Measurements from ENCODE around the gene CAPN9. TPM values are rescaled to one million over a fixed set of nuclear protein-coding genes. Genes with fewer than 3 reads are reported as not detected.

The CAPN9 gene
- polyA plus RNA-seq, 1 donor (not counting 4 experiments of a cell fraction or from before 2014, with no cell fraction given), result not detected

DNA sequence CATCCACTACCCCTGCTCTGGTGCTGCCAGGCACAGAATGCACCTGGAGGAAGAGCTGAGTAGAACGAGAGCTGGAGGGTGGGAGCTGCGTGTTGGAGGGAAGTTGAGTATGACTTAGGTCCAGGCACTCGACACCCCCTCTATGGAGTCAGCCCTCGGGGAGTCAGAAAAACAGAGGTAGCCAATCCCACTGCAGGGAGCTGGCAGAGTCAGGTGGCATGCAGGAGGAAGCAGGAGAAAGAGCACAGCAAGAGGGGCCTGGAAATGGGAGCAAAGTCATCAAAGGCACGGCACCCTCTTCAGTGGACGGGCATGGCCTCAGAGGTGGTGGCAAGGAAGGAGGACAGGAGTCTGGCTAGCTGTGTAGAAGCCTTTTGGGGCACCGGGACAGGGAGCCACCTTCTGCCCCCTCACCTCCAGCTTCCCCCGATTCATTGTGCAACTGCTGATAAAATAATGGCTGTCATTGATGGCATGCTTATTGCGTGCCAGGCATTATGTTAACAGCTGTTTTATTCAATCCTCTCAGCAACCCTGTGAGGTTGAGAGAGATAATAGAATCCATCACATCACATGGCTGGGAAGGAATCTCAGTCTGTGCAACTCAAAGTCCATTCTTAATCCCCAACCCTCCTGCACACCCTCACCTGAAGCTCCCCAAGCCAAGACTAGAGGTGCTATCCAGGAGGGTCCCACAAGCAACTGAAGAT is 79.1 kb downstream of the CAPN9 start:
- dilution Hi-C loops (cut with MboI; ENCODE audit: extremely low pct_ligation_motif_present, low sequenced_read_pairs), result no loop called here
- Histone ChIP-seq H3K27ac (ENCODE audit: control insufficient read depth, insufficient read depth, low read length) (no peak overlapping the region), H3K4me2 (ENCODE audit: control insufficient read depth, extremely low read depth, insufficient read depth, low read depth, low read length) (no peak overlapping the region)

GRCh38 chr1:230827081-230827681 is 80.0 kb downstream of the CAPN9 start:
- Histone ChIP-seq H3K4me2 (ENCODE audit: control insufficient read depth, extremely low read depth, insufficient read depth, low read depth, low read length) (no peak overlapping the region), H3K27ac (ENCODE audit: control insufficient read depth, insufficient read depth, low read length) (no peak overlapping the region), H3K9me1 (ENCODE audit: control insufficient read depth, extremely low read depth, insufficient read depth, low read length) (no peaks in the 10 kb centered on the region), H3K36me3 (ENCODE audit: control insufficient read depth in 2 of 2, extremely low read depth in 1 of 2, insufficient read depth in 2 of 2, low read length in 2 of 2) (no peaks in the 10 kb centered on the region), H2AFZ (ENCODE audit: control insufficient read depth, low read length) (no peak overlapping the region), H3K4me3 (ENCODE audit: control insufficient read depth in 2 of 3, extremely low read depth in 1 of 3, insufficient read depth in 2 of 3, low read depth in 1 of 3, low read length in 3 of 3) (no peak overlapping the region), H3K9me3 (ENCODE audit: control insufficient read depth, low read depth, low read length) (no peaks in the 10 kb centered on the region), H4K20me1 (ENCODE audit: control insufficient read depth, extremely low read depth, insufficient read depth, low read length) (no peaks in the 10 kb centered on the region), H3K4me1 (ENCODE audit: control insufficient read depth, extremely low read depth, insufficient read depth, low read length) (peaks cover 4% of the 10 kb centered on the region), H3K27me3 (ENCODE audit: control insufficient read depth, extremely low read depth, insufficient read depth, low read length) (no peaks in the 10 kb centered on the region), H3K9ac (ENCODE audit: control insufficient read depth, extremely low read depth, insufficient read depth, low read length) (no peak overlapping the region), H3K79me2 (ENCODE audit: control insufficient read depth, insufficient read depth, low read length) (no peaks in the 10 kb centered on the region)
- TF ChIP-seq, protein P1, sequence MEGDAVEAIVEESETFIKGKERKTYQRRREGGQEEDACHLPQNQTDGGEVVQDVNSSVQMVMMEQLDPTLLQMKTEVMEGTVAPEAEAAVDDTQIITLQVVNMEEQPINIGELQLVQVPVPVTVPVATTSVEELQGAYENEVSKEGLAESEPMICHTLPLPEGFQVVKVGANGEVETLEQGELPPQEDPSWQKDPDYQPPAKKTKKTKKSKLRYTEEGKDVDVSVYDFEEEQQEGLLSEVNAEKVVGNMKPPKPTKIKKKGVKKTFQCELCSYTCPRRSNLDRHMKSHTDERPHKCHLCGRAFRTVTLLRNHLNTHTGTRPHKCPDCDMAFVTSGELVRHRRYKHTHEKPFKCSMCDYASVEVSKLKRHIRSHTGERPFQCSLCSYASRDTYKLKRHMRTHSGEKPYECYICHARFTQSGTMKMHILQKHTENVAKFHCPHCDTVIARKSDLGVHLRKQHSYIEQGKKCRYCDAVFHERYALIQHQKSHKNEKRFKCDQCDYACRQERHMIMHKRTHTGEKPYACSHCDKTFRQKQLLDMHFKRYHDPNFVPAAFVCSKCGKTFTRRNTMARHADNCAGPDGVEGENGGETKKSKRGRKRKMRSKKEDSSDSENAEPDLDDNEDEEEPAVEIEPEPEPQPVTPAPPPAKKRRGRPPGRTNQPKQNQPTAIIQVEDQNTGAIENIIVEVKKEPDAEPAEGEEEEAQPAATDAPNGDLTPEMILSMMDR (optimal IDR thresholded peaks at IDR 0.05 in 1 of 3, IDR thresholded peaks at IDR 0.05 in 1 of 3, conservative IDR thresholded peaks at IDR 0.05 in 1 of 3; ENCODE audit: extremely low read depth in 1 of 3, insufficient read depth in 2 of 3, low read length in 3 of 3), result no peak
- TF ChIP-seq EZH2 (IDR thresholded peaks at IDR 0.05; ENCODE audit: low read length), result no peak
- dilution Hi-C loops (cut with MboI; ENCODE audit: extremely low pct_ligation_motif_present, low sequenced_read_pairs), result no loop called here
- DNase-seq (ENCODE audit: low read depth, low spot score) (no peak), FAIRE-seq (no peak)

More for the DNA sequence above, 79.1 kb downstream of the CAPN9 start:
- Histone ChIP-seq H3K9me1 (ENCODE audit: control insufficient read depth, extremely low read depth, insufficient read depth, low read length) (no peaks in the 10 kb centered on the region), H3K36me3 (ENCODE audit: control insufficient read depth in 2 of 2, extremely low read depth in 1 of 2, insufficient read depth in 2 of 2, low read length in 2 of 2) (no peaks in the 10 kb centered on the region), H3K4me3 (ENCODE audit: control insufficient read depth in 2 of 3, extremely low read depth in 1 of 3, insufficient read depth in 2 of 3, low read depth in 1 of 3, low read length in 3 of 3) (no peak overlapping the region), H3K79me2 (ENCODE audit: control insufficient read depth, insufficient read depth, low read length) (no peaks in the 10 kb centered on the region), H3K9ac (ENCODE audit: control insufficient read depth, extremely low read depth, insufficient read depth, low read length) (no peak overlapping the region), H3K27me3 (ENCODE audit: control insufficient read depth, extremely low read depth, insufficient read depth, low read length) (no peaks in the 10 kb centered on the region), H3K4me1 (ENCODE audit: control insufficient read depth, extremely low read depth, insufficient read depth, low read length) (peaks cover 4% of the 10 kb centered on the region), H3K9me3 (ENCODE audit: control insufficient read depth, low read depth, low read length) (no peaks in the 10 kb centered on the region), H2AFZ (ENCODE audit: control insufficient read depth, low read length) (no peak overlapping the region), H4K20me1 (ENCODE audit: control insufficient read depth, extremely low read depth, insufficient read depth, low read length) (no peaks in the 10 kb centered on the region)
- DNase-seq (ENCODE audit: low read depth, low spot score), result no peak
- FAIRE-seq, result no peak
- TF ChIP-seq EZH2 (IDR thresholded peaks at IDR 0.05; ENCODE audit: low read length), result no peak
- TF ChIP-seq, protein P1 (optimal IDR thresholded peaks at IDR 0.05 in 1 of 3, IDR thresholded peaks at IDR 0.05 in 1 of 3, conservative IDR thresholded peaks at IDR 0.05 in 1 of 3; ENCODE audit: extremely low read depth in 1 of 3, insufficient read depth in 2 of 3, low read length in 3 of 3), result no peak
